Gastrocnemius medialis (tissue), 4 donors: ENCODE results near the gene MACROD2. TPM values are rescaled to one million over a fixed set of nuclear protein-coding genes. Genes with fewer than 3 reads are reported as not detected.
"Not testable (repeated sequence)": the region's sequence is repeated elsewhere in the genome, so short reads cannot be mapped to it uniquely, and the experiment has no call there.

ENCODE experiments used
- ATAC-seq, 2 donors: fragments of 150-250 bp; one replicate each; pipeline ENCODE4 v1.9.1; 2016
- DNase-seq, 2 donors: peaks; one replicate each; pipeline ENCODE4 v3.0.0-alpha.2; 2019
- H3K27ac ChIP-seq, 4 donors: fragments of 200-600 bp; sonication (generic); 1 replicate in 1 of 4; 2 replicates in 3 of 4; pipeline ENCODE4 v1.5.1; 2016 to 2018; ENCODE audit warnings: mild to moderate bottlenecking in 2 of 4, moderate library complexity in 1 of 4
- H3K27me3 ChIP-seq, 3 donors: fragments of 200-600 bp; sonication (generic) in 2 of 3; 1 replicate in 1 of 3; 2 replicates in 2 of 3; pipeline versions ENCODE4 v1.5.1 to v1.6.0; 2016 to 2019; ENCODE audit warnings: mild to moderate bottlenecking in 1 of 3, moderate library complexity in 1 of 3
- H3K36me3 ChIP-seq, 2 donors: fragments of 200-600 bp; sonication (generic) in 1 of 2; one replicate each; pipeline ENCODE4 v1.5.1; 2017 to 2018
- H3K4me1 ChIP-seq, 2 donors: fragments of 200-600 bp; sonication (generic) in 1 of 2; one replicate each; pipeline ENCODE4 v1.5.1; 2016 to 2017; ENCODE audit warnings: mild to moderate bottlenecking in 2 of 2
- H3K4me3 ChIP-seq, 4 donors: fragments of 200-600 bp; sonication (generic) in 3 of 4; 1 replicate in 1 of 4; 2 replicates in 3 of 4; pipeline ENCODE4 v1.5.1; 2016 to 2019; ENCODE audit warnings: mild to moderate bottlenecking in 2 of 4
- H3K9me3 ChIP-seq, 3 donors: fragments of 200-600 bp; sonication (generic) in 2 of 3; 1 replicate in 1 of 3; 2 replicates in 2 of 3; pipeline ENCODE4 v1.5.1; 2016 to 2019
- CTCF ChIP-seq, 5 experiments: fragments of 450-650 bp in 3 of 5; fragments of 200-600 bp in 2 of 5; sonication (generic) in 2 of 5; IDR thresholded peaks in 4 of 5; conservative IDR thresholded peaks in 1 of 5; 1 replicate in 4 of 5; 2 replicates in 1 of 5; pipeline ENCODE4 v1.5.1; 2016 to 2019; ENCODE audit warnings: antibody characterized with exemption in 5 of 5, mild to moderate bottlenecking in 3 of 5, moderate library complexity in 3 of 5
- POLR2A ChIP-seq, 2 donors: fragments of 450-650 bp; IDR thresholded peaks; one replicate each; pipeline ENCODE4 v1.6.1; 2017; ENCODE audit warnings: antibody characterized with exemption in 2 of 2, mild to moderate bottlenecking in 2 of 2, moderate library complexity in 2 of 2
- in situ Hi-C, 4 donors: fragments of 200-750 bp; cut with MboI; loops; one replicate each; pipeline versions ENCODE4 v1.15.0 to v1.8.0; 2017; ENCODE audit warnings: low sequenced_read_pairs in 4 of 4
- intact Hi-C: fragments of 100-400 bp; cut with DNase I; formaldehyde crosslinking; loops from one replicate; pipeline ENCODE4 v1.15.1; 2023; ENCODE audit warnings: low total_unique reads
- total RNA-seq, 4 donors: library from RNA; depleted of rRNA; stranded (reverse); fragments of >200 nt; gene quantifications; one replicate each; pipeline versions ENCODE4 v1.1.0 to v1.2.3, GENCODE V29; 2016

Gene MACROD2
- total RNA-seq, 4 donors from 2014 or later: 1.8 to 10.2 (median 3.6) TPM

DNA sequence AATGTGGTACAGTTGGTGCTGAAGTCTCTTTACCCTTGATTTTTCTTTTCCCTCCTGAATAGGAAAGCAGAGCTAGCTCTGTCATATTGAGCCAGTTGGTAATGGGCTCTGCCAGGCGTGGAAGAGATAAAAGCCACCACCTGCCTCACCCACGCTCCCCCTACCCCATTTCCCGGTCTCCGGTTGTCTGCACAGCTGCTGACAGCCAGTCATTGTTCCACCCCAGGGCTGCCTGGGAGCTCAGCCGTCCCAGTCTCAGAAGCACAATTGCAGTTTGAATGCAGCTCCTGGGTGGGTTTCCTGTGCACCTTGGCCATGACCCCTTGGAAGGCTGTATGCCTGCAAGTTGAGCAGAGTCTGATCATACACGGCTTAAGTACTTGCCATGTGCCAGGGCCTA, 1017.2 kb downstream of the MACROD2 start:
- intact Hi-C loops: no loop called here
- TF ChIP-seq CTCF (IDR thresholded peaks at IDR 0.05 in 4 of 5, conservative IDR thresholded peaks at IDR 0.05 in 1 of 5) (no peak), POLR2A (IDR thresholded peaks at IDR 0.05) (no peak)
- Histone ChIP-seq H3K27me3 (no peaks in the 10 kb centered on the region), H3K9me3 (no peaks in the 10 kb centered on the region), H3K4me3 (no peak overlapping the region), H3K36me3 (no peaks in the 10 kb centered on the region), H3K4me1 (no peaks in the 10 kb centered on the region), H3K27ac (no peak overlapping the region)
- ATAC-seq (no peak), DNase-seq (no peak)
- in situ Hi-C loops: no loop called here

DNA sequence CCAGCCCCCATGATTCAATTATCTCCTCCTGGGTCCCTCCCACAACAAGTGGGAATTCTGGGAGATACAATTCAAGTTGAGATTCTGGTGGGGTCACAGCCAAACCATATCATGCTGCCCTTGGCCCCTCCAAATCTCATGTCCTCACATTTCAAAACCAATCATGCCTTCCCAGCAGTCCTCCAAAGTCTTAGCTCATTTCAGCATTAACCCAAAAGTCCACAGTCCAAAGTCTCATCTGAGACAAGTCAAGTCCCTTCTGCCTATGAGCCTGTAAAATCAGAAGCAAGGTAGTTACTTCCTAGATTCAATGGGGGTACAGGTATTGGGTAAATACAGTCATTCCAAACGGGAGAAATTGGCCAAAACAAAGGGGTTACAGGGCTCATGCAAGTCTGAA, 1021.6 kb downstream of the MACROD2 start:
- H3K4me1 ChIP-seq, H3K4me3 ChIP-seq, H3K27ac ChIP-seq, H3K27me3 ChIP-seq, DNase-seq, in situ Hi-C loops, H3K9me3 ChIP-seq, ATAC-seq, H3K36me3 ChIP-seq, intact Hi-C loops: not testable (repeated sequence)

- H3K27ac ChIP-seq: no peak overlapping the region
- TF ChIP-seq CTCF (IDR thresholded peaks at IDR 0.05 in 4 of 5, conservative IDR thresholded peaks at IDR 0.05 in 1 of 5) (no peak), POLR2A (IDR thresholded peaks at IDR 0.05) (no peak)
- intact Hi-C loops: no loop called here
- DNase-seq (no peak), ATAC-seq (no peak)
- no peaks in the 10 kb centered on the region for H3K27me3 ChIP-seq
- H3K4me1 ChIP-seq: no peaks in the 10 kb centered on the region
- in situ Hi-C loops: no loop called here
- no peaks in the 10 kb centered on the region for H3K9me3 ChIP-seq
- no peaks in the 10 kb centered on the region for H3K36me3 ChIP-seq
- H3K4me3 ChIP-seq: no peak overlapping the region
Measured at GRCh38 chr20:15018966-15019365, 1023.6 kb downstream of the MACROD2 start.

DNA sequence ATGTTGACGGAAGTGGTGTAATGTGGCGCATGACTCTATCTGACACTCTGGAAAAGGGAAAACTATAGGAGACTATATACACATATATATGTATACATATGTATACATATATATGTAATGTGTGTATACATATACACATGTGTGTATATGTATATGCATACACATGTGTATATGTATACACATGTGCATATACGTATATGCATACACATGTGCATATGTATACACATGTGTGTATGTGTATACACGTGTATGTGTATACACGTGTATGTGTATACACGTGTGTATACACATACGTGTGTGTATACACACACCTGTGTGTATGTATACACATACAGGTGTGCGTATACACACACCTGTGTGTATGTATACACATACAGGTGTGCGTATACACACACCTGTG, 1025.5 kb downstream of the MACROD2 start:
- ATAC-seq (no peak), DNase-seq (no peak)
- in situ Hi-C loops (no loop called here), intact Hi-C loops (no loop called here)
- H3K9me3 ChIP-seq: no peaks in the 10 kb centered on the region
- no peak overlapping the region for H3K27ac ChIP-seq
- no peak overlapping the region for H3K4me3 ChIP-seq
- H3K4me1 ChIP-seq: no peaks in the 10 kb centered on the region
- H3K27me3 ChIP-seq: no peaks in the 10 kb centered on the region
- no peak for TF ChIP-seq POLR2A (IDR thresholded peaks at IDR 0.05)
- TF ChIP-seq CTCF (IDR thresholded peaks at IDR 0.05 in 4 of 5, conservative IDR thresholded peaks at IDR 0.05 in 1 of 5): no peak
- no peaks in the 10 kb centered on the region for H3K36me3 ChIP-seq

GRCh38 chr20:15022921-15023320, 1027.6 kb downstream of the MACROD2 start:
- TF ChIP-seq POLR2A (IDR thresholded peaks at IDR 0.05) (no peak), CTCF (IDR thresholded peaks at IDR 0.05 in 4 of 5, conservative IDR thresholded peaks at IDR 0.05 in 1 of 5) (no peak)
- intact Hi-C loops (no loop called here), in situ Hi-C loops (no loop called here)
- Histone ChIP-seq H3K4me3 (no peak overlapping the region), H3K4me1 (no peaks in the 10 kb centered on the region), H3K27me3 (no peaks in the 10 kb centered on the region), H3K36me3 (no peaks in the 10 kb centered on the region), H3K9me3 (no peaks in the 10 kb centered on the region), H3K27ac (no peak overlapping the region)
- DNase-seq (no peak), ATAC-seq (no peak)
